ENCODE data around the gene GALNT18.

GRCh38 chr11:11667056-11667455 is 45.3 kb upstream of the GALNT18 start:
- no peak for TF ChIP-seq CTCF (IDR thresholded peaks at IDR 0.05; ENCODE audit: extremely low read depth in 1 of 2, insufficient read depth in 1 of 2, low read depth in 1 of 2, low read length in 2 of 2)
- TF ChIP-seq POLR2A (IDR thresholded peaks at IDR 0.05; ENCODE audit: low read depth, low read length): no peak
- TF ChIP-seq EZH2 (IDR thresholded peaks at IDR 0.05; ENCODE audit: borderline replicate concordance, low read depth, low read length, severe bottlenecking): no peak
- TF ChIP-seq MYC (IDR thresholded peaks at IDR 0.05; ENCODE audit: low read depth, low read length): no peak
- no peak for TF ChIP-seq MAX (IDR thresholded peaks at IDR 0.05; ENCODE audit: insufficient read depth, insufficient read length)
- TF ChIP-seq POLR2AphosphoS5 (IDR thresholded peaks at IDR 0.05; ENCODE audit: insufficient read depth, low read depth, low read length): no peak

Data from endothelial cell of umbilical vein (primary cell).